GM18909 (cell line): ENCODE results near the gene U2AF1L4.
A peak's percentile ranks its signal among the peaks of the same experiment; 100 is the strongest.
"Not testable (repeated sequence)": the region's sequence is repeated elsewhere in the genome, so short reads cannot be mapped to it uniquely, and the experiment has no call there.

Experiments
- ATAC-seq: cut with Tn5 transposase; IDR thresholded peaks from one replicate; pipeline ENCODE4 v1.9.1; 2021; ENCODE audit warnings: mild to moderate bottlenecking; ENCODE audit not compliant: unreplicated experiment, poor library complexity

U2AF1L4 gene

GRCh38 chr19:35781650-35782049, 36.4 kb upstream of the U2AF1L4 start:
- ATAC-seq, result no peak

DNA sequence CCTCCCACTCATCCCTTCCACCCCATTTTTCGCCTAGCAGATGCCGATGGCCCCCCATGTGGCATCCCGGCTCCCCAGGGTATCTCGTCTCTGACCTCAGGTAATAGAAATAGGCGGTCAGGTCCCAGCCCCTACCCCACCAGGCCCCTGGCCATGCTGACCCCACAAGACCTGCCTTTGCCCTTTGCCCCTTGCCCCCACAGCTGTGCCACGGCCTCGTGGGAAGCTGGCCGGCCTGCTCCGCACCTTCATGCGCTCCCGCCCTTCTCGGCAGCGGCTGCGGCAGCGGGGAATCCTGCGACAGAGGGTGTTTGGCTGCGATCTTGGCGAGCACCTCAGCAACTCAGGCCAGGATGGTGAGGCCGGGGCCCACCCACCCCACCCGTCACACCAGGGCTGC, 35.5 kb upstream of the U2AF1L4 start:
- ATAC-seq, result no peak

DNA sequence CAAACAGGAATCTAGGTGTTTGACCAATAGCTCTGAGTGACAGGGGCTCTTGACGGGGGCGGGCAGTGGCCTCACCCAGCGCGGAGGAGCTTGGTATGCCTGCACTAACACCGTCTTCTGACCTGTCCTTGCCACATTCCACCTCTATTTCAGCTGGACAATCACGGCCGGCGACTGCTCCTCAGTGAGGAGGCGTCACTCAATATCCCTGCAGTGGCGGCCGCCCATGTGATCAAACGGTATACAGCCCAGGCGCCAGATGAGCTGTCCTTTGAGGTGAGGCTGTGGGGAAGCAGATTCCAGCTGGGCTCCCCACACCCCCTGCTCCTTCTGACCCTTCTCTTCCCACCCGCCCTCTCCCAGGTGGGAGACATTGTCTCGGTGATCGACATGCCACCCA, 34.8 kb upstream of the U2AF1L4 start:
- no peak for ATAC-seq

DNA sequence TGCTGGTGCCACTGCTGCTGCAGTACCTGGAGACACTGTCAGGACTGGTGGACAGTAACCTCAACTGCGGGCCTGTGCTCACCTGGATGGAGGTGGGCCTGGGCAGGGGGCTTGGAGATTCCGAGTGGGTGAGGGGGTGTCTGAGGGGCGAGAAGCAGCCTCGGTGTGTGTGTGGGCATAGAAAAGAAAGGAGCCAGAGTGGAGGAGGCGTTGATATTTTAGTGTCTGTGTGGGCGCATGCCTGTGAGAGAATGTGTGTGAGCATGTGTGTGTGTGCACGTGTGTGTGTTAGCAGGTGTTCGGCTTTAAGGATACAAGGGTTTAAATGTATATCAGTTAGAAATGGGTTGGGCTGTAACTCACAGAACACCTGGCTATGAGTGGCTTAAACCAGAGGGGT, 33.8 kb upstream of the U2AF1L4 start:
- no peak for ATAC-seq

DNA sequence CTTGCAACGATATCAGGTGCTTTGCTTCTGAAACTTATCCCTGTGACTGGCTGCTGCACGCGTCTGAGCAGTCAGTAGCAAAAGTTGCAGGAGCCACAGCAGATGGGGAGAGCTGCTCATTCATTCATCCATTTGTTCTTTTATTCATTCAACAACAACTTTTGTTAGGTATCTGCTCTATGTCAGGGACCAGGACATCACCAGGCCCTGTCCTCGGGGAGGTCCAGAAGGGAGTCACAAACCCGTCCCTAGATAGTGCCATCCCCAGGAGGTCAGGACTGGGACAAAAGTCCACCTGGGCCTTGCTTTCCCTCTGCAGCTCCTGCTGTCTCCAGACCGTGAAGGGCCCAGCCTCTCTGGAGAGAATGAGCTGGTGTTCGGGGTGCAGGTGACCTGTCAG, 32.7 kb upstream of the U2AF1L4 start:
- no peak for ATAC-seq

- no peak for ATAC-seq
Observed at GRCh38 chr19:35777086-35777841, 32.0 kb upstream of the U2AF1L4 start.

DNA sequence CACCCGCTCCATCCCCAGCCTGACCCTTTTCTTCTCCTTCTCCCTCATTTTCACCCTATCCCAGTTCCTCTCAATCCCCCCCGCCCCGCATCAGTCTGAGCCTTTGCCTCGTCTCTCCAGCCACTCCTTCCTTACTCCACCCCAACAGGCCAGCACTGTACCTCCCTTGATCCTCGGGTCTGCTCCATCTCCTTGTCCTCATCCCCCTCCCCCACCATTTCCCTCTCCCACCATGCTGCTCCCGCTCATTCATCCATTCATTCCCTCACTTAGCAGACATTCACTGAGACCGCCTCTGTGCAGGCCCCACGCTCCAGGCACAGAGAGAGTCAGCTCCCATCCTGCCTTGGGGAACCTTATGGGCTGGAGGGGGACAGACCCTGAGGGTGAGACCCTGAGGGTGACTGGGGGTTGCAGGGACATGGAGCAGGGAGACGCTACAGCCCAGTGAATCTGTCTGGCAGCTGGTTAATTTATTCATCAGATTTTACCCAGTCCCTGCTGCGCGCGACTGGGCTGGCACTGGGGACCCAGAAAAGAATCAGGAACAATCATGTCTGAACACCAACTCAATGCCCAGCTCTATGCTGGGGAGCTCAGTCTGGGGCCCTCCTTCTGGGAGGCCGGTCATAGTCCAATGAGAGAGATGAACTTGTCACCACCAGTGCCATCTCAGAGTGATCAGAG, 31.0 kb upstream of the U2AF1L4 start:
- no peak for ATAC-seq

- ATAC-seq, result peak; percentile 88
Observed at GRCh38 chr19:35775298-35776101, 30.3 kb upstream of the U2AF1L4 start, which contains the start of gene ARHGAP33. Gene ARHGAP33, plus strand, starts transcription at chr19:35775564. Its CDS starts 95 bp downstream, at chr19:35775659.

DNA sequence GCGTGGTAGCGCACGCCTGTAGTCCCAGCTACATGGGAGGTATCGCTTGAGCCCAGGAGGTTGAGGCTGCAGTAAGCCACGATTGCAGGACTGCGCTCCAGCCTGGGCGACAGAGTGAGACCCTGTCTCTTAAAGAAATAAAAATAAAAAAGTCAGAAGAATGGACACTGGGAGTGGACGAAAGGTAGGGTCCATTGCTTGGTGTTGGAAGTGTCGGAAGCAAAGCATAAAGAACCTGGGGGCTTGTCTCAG, 29.8 kb upstream of the U2AF1L4 start:
- no peak for ATAC-seq

- no peak for ATAC-seq
Observed at GRCh38 chr19:35774274-35775045, 29.2 kb upstream of the U2AF1L4 start.

GRCh38 chr19:35773020-35773806, 28.0 kb upstream of the U2AF1L4 start:
- no peak for ATAC-seq

GRCh38 chr19:35772362-35772761, 27.1 kb upstream of the U2AF1L4 start:
- not testable (repeated sequence) for ATAC-seq

- no peak for ATAC-seq
Observed at GRCh38 chr19:35768082-35768421, 22.8 kb upstream of the U2AF1L4 start.

- no peak for ATAC-seq
Observed at GRCh38 chr19:35767288-35768081, 22.3 kb upstream of the U2AF1L4 start.

- ATAC-seq, result no peak
Observed at GRCh38 chr19:35766571-35767104, 21.4 kb upstream of the U2AF1L4 start.

GRCh38 chr19:35764432-35765315, 19.5 kb upstream of the U2AF1L4 start:
- no peak for ATAC-seq

DNA sequence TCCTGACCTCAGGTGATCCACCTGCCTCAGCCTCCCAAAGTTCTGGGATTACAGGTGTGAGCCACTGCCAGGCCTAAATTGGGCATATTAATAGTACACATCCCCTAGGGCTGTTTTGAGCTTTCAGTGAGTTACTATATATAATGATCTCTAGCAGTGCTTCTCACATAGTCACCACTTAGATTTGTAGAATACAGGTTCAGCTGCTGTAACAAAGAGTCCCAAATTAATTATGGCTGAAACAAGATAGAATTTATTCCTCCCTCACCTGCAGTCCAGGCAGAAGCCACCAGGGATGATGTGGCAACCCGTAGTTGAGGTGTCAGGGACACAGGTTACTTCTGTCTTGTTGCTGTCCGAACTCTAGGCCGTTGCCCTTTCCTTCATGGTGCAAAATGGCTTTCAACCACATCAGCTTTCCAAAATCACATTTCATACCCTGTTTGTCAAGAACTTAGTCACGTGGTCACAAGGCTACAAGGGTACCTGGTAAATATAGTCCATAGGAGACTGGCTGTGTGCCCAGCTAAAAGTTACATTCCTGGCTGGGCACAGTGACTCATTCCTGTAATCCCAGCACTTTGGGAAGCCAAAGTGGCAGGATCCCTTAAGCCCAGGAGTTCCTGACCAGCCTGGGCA, 15.6 kb upstream of the U2AF1L4 start:
- ATAC-seq, result no peak
